GM12801 (cell line): Measurements from ENCODE around the gene HHEX.

Experiments used
- CTCF ChIP-seq: IDR thresholded peaks from one replicate; pipeline ENCODE4 v1.5.1; 2011; ENCODE audit warnings: control low read depth; ENCODE audit not compliant: insufficient read length; ENCODE audit errors: extremely low read depth

HHEX gene

GRCh38 chr10:92742331-92743228 is 52.8 kb downstream of the HHEX start:
- TF ChIP-seq CTCF, result no peak
